ENCODE measurements around the gene PPARD.
"Not testable (repeated sequence)": the region's sequence is repeated elsewhere in the genome, so short reads cannot be mapped to it uniquely, and the experiment has no call there.

Gene PPARD

DNA sequence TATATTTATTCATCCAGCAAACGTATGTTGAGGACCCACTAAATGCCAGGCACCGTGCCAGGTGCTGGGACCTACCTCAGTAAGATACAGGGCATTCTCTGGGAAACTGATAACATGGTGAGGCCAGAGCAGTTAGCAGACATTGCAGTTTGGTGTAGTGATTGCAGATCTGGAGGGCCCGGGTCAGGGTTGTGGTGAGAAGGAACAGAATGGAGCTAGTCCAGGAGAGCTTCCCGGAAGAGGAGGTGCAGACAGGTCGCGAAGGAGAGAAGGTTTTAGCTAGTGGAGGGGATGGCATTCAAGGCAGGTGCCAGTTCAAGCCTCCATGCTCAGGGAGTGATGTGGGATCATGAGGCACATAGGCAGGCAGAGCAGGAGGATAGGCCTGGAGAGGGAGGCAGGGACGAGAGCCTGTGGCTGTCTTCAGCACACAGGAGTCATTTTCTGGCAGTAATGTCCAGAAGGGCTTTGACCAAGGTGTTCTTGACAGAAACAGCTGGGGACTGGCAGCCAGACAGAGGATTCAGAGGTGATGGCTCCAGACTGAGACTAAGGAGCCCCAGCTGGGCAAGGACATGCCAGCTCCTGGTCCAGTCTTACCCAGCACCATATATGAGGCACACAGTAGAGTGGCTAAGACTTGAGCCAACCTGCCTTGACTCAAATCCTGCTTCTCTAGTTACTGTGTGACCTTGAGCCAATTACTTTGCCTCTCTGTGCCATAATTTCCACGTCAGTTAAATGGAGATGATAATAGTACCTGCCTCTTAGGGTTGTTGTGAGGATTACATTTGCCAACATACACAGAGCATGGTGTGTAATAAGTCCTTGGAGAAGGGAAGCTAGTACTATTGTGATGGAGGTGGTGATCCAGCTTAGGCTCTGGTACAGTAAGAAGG is 61.4 kb downstream of the PPARD start:
- no peak for DNase-seq (ENCODE audit: low read depth in 3 of 3)

DNA sequence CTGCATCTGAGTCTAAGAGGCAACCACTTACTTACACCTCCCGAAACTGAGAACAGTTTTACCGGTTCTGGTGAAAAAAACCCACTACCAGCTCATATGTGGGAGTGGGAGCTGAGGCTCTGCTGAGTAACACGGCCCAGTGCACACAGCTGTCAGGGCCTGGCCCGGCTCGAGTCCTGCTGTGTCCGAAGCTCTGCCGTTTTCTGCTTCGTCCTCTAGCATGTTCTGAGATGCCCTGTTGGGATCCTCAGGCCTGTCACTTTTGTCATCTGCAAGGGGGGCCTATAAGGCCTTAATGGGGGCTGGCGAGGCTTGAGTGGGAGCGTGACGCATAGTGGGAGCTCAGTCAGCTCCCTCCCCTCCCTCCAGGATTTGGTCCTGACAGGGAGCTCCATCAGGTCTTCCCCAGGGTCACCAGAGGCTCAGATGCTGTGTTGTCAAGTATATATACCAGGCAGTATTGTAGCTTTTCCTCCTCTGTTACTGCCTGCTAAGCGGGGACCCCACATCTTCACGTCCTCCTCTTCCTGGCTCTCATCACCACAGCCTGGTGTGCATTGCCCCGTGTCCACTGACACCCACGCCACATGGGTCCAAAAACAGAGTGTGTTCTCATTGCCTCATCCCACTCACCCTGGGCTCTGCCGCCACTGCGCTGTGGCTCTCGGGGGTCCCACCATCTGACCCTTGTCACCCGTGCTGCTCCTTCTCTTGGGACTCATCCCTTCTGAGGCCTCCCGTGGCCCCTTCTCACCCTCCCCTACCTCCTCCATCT is 64.5 kb downstream of the PPARD start:
- DNase-seq (ENCODE audit: low read depth in 3 of 3), result no peak

DNA sequence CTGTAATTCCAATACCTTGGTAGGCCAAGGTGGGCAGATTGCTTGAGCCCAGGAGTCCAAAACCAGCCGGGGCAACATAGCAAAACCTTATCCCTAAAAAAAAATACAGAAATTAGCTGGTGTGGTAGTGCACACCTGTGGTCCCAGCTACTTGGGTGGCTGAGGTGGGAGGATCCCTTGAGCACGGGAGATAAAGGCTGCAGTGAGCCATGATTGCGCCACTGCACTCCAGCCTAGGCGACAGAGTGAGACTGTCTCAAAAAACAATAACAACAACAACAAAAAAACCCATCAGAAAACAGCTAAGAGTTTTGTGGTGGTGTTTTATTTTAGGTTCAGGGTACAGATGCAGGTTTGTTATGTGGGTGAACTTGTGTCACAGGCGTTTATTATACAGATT is 66.9 kb downstream of the PPARD start:
- DNase-seq (ENCODE audit: low read depth in 3 of 3), result no peak

DNA sequence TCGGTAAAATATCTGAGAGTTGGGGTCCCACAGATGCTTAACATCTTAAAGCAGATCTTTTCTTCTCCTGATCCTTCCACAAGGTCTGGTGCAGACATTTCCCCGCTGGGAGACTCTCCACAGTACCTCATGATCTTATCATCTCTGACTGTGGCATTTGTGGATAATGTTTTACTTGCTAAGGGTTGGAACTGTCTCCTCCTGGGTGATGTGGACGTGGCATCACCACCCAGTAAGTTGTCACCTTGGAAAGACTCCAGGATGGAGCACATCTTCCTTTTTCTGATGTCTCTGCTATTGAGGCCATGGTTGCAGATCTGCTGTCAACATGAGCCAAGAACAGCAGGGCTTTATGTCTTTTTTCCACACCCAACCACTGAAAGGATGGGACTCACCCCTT is 67.8 kb downstream of the PPARD start:
- no peak for DNase-seq (ENCODE audit: low read depth in 3 of 3)

DNA sequence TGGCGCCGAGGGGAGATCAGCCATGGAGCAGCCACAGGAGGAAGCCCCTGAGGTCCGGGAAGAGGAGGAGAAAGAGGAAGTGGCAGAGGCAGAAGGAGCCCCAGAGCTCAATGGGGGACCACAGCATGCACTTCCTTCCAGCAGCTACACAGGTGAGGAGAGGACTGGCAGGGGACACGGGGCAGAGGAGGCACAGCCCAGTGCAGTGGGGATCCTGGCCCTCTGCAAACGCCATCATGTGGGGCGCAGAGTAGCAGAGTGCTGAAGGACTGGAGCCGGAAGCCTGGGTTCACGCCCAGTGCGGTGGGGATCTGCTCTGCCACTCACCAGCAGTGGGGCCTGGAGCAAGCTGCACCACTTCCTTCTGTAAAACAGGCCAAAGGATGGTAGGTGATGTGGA is 68.7 kb downstream of the PPARD start:
- no peak for DNase-seq (ENCODE audit: low read depth in 3 of 3)

DNA sequence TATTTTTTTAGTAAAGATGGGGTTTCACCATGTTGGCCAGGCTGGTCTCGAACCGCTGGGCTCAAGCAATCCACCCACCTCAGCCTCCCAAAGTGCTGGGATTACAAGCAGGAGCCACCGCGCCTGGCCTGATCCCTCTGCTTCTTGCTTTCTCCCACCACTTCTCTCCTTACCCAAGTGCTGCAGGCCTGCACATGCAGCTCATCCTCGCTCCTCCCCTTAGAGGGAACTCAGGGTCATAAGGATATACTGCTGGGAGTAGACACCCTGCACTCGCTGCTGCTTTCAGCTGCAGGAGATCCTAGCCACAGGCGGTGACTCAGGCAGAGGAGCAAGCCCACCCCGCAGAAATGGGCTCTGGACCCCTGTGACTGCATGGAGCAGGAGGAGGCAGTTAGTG is 69.7 kb downstream of the PPARD start:
- no peak for DNase-seq (ENCODE audit: low read depth in 3 of 3)

DNA sequence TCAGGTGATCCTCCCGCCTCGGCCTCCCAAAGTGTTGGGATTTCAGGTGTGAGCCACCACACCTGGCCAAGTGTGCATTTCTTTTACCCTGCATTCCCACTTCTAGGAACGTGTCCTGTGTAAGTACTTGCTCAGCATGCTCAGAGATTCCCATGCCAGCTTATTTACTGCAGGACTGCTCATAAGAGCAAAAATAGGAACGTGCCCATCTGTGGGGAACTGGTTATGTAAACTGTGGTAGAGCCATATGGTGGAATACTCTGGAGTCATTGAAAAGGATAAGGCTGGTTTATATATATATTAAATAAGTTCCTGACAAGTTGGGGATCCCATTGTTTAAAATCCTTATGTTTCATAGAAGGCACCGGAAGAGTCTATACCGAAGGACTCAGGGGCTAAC is 71.6 kb downstream of the PPARD start:
- DNase-seq (ENCODE audit: low read depth in 3 of 3), result no peak

DNA sequence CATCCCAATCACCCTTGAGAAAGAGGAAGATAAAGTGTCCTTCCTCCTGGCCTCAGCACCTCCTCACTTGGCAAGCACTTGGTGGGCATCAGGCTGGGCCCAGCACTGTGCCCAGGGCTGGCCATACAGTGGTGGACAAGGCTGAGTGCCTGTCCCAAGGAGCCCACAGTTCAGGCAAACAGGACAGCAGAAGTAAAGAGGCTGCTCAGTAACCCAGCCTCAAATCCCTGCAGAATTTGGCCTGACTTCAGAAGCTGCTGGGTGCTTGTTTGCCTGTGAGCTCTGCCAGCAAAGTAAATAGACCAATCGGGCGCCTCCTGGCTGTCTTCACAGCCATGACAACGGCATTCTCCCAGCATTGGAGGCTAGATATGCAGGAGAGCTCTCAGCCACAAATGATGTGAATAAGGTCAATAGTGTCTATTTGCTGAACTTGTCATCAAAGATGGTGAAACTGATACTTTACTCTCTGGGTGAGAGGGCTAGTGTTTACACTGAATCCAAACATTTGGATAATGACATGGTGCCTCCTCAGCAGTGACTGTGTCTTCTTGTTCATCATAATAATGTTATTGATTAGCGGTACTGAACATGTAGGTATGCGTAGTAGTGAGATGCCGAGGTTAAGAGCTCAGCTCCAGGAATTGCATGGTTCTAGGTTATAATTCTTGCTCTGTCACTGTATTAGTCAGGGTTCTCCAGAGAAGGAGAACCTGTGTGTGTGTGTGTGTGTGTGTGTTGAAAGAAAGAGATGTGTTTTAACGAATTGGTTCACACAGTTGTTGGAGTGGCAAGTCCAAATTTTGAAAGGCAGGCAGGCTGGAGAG is 72.9 kb downstream of the PPARD start:
- peak in 1 of 3 experiments; percentile 9 for DNase-seq (ENCODE audit: low read depth in 3 of 3)

DNA sequence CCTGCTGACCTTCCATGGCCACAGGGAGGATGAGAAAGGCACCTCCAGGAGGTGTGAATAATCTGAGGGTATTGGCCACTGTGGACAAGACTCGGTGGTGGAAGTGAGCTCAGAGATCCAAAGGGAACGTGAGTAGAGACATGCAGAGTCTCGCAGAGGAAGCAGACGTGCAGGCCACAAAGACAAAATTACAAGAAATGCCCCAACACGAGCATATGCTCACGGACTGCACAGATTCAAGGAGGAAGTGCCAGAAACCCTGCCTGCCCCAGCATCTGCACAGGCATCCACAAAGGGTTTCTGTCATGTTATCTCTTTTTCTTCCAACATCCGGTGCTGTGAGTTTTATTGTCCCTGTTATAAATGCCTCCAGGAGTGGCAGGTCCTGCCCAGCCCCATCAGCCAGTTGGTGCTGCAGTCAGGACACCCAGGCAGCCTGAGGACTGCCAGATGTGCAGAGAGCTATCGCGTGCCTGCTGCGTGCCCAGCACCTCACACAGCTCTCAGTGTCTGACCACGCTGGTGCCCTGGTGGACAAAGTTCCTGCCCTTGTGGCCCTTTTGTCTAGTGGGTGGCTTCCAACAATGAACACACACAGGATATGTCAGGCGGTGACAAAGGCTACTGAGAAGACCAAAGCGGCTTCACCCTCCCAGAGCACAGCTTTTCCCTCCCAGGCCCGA is 75.8 kb downstream of the PPARD start:
- DNase-seq (ENCODE audit: low read depth in 3 of 3), result no peak

DNA sequence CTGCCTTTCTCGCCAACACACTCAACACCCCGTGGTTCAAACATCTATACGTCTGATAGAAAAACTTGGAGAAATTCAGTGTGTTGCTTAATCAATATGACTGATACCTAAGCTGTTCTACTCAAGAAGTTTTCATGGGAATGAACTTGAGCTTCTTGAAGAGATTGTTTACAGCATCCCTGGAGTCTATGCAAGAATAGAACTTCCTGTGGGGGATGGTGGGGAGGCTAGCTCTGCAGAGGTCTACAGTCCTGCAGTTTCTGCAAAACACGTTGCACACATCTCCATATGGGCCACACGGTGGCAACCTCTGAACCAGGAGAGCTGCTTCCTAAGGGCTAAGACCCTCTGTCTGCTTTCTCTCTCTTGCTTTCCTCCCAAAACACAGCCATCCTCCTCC is 77.1 kb downstream of the PPARD start:
- no peak for DNase-seq (ENCODE audit: low read depth in 3 of 3)

DNA sequence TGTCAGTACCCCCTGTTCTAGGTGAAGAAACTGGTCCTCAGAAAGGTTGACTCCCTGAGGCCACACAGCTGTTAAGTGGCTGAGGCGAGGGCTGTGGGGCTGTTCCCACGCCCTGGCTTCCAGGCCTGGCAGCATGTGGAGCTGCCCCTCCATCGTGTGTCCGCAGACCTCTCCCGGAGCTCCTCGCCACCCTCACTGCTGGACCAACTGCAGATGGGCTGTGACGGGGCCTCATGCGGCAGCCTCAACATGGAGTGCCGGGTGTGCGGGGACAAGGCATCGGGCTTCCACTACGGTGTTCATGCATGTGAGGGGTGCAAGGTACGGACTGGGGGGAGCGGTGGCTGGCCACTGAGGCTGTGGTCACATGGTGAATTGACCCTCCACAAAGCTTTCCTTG is 77.6 kb downstream of the PPARD start:
- DNase-seq (ENCODE audit: low read depth in 3 of 3), result no peak

DNA sequence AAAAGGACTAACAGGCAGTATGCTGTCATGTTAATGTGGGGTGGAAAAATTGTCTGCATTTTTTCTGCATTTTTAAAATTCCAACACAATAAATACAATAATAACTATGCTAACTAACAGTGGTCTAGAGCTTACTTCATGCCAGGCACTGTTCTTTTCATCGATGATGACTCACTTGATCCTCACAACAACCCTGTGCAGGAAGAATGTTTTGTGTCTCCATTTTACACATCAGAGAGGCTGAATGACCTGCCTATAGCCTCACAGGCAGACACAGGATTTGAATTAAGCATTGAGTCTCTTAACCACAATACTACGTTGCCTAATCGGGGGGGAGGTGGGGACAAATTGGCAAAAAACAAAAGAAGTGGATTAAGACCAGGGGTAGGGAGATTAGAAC is 82.9 kb downstream of the PPARD start:
- no peak for DNase-seq (ENCODE audit: low read depth in 3 of 3)

DNA sequence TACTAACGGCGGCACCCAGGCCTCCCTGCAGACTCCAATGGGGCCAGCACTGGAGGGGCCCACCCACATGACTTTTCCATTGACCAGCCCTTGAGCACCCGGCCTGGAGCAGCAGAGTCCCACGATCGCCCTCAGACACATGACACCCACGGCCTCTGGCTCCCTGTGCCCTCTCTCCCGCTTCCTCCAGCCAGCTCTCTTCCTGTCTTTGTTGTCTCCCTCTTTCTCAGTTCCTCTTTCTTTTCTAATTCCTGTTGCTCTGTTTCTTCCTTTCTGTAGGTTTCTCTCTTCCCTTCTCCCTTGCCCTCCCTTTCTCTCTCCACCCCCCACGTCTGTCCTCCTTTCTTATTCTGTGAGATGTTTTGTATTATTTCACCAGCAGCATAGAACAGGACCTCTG is 83.7 kb downstream of the PPARD start:
- no peak for DNase-seq (ENCODE audit: low read depth in 3 of 3)

DNA sequence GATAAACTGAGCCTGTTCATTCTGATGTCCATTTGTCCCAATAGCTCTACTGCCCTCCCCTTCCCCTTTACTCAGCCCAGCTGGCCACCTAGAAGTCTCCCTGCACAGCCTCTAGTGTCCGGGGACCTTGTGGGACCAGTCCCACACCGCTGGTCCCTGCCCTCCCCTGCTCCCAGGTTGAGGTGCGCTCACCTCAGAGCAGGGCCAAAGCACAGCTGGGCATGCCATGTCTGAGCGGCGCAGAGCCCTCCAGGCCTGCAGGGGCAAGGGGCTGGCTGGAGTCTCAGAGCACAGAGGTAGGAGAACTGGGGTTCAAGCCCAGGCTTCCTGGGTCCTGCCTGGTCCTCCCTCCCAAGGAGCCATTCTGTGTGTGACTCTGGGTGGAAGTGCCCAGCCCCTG is 85.1 kb downstream of the PPARD start:
- no peak for DNase-seq (ENCODE audit: low read depth in 3 of 3)

DNA sequence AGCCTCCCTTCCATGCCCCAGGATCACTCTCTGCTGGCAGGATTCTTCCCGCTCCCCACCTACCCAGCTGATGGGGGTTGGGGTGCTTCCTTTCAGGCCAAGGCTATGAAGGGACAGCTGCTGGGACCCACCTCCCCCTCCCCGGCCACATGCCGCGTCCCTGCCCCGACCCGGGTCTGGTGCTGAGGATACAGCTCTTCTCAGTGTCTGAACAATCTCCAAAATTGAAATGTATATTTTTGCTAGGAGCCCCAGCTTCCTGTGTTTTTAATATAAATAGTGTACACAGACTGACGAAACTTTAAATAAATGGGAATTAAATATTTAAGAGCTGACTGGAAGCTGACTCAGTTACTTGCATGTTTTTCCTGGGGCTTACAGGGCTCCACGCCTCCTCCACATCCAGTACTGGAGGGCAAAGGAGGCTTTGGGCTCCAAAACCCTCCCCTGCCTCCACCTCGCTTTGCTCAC is 85.5 kb downstream of the PPARD start:
- DNase-seq (ENCODE audit: low read depth in 3 of 3), result no peak

DNA sequence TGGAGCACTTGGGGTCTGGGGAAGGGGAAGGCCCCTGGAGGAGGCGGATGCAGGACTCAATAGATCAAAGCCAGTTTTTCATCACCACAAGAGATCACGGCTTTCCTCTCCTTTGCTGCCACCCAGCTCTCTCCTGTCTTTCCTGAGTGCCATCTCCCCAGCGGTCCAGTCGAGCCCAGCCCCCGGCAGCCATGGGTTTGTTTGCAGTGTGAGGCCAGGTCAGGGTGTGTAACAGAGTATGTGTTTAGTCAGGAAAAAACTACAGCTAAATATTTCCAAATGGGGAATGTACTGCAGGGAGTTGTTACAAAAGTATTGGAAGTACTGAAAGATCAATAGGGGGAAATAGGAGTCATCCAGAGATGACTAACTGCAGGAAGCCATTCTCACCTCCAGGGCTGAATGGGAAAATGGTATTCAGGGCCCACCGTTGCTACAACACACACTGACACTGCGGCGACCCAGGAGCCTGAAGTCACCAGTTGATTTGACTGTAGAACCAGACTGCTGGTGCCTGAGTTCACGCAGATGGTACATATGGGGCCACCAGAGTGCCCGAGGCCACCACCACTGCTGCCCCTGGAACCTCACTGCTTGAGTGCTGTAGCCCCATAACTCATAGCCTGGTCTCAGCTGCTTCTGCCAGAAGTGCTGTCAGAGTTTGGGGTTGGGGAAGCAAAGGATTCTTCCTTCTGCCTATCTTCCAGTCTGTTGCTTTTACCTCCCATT is 86.2 kb downstream of the PPARD start:
- DNase-seq (ENCODE audit: low read depth in 3 of 3), result no peak

DNA sequence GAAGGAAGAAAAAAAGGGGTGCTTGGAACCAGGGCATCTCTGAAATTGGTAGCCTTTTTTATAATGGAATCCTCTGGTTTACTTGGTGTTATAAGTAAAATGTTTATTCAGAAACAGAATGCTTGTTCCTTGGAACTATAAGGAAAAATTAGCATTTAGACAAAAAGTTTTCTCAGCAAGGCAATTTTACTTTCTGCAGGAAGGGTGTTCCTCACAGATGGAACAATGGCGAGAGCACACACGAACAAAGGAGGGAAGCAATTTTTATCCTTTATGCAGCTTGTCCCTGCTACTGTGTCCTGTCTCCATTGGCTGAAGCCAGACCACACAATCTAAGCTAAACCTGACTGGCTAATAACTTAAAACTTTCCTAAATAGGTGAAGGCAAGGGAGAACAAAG is 87.1 kb downstream of the PPARD start:
- DNase-seq (ENCODE audit: low read depth in 3 of 3), result no peak

DNA sequence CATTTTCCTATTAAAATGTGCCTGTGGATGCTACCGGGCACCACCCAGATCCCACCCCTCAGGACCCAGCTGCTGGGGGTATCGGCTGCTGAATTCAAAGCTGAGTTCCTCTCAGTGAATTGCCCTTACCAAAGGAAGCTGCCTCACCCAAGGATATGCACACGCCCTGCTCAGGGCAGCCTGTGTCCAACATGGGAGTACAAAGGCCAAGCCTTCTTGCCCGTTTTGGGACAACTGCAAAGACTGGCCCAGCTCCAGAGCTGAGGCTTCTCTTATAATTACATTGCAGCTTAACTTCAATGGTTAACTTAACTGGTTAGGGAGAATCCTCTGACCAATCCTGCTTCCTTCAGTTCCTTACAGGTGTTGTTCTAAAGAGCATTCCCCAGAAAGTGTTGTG is 89.9 kb downstream of the PPARD start:
- no peak for DNase-seq (ENCODE audit: low read depth in 3 of 3)

DNA sequence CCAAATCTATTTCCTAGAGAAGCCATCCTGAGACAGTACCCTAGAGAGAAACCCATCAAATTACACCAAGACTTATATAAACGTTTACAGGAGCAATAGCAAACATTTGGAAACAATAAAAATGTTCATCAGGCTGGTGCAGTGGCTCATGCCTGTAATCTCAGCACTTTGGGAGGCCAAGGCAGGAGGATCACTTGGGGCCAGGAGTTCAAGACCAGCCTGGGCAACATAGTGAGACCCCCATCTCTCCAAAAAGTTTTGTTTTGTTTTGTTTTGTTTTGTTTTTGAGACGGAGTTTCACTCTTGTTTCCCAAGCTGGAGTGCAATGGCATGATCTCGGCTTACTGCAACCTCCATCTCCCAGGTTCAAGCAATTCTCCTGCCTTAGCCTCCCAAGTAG is 90.3 kb downstream of the PPARD start:
- not testable (repeated sequence) for DNase-seq (ENCODE audit: low read depth in 3 of 3)

DNA sequence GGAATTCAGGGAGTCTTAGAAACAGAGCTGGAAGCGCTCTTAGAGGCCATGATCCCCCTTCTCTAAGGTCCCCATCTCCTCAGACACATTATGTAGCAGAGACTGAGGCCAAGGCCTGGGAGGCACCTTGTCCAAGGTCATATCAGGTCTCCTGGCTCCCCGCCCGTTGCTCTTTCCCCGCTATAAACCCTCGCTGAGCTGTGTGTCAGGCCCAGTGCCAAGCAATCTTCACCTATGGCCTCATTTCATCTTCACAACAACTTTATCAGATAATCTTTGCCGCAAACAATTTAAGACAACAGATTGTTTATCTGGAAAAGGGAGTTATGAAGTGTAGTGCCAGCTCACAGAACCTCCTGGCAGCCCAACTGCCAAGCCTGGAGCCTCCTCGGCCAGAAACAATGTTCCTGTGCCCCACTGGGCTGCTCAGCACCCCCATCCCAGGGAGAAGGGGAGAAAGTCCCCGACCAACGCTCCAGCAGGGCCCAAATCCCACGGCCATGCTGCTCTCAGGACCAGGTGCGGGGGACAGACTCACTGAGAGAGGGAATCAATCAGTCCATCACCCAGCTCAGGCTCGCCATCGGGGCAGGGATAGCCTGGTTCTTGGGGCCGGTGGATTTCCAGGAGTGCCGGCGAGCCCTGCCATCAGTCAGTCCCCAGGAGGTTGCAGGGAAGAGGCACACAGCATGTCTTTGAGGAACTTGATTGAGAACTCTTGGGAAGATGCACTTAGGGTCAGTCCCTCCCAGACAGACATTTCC is 92.9 kb downstream of the PPARD start:
- DNase-seq (ENCODE audit: low read depth in 3 of 3), result no peak

Data from stimulated activated CD4-positive, alpha-beta T cell treated with anti-CD3 and anti-CD28 coated beads, TNF-alpha, amount 100 ng/mL, for 4 hours (primary cell).